Transverse colon (tissue), 3 donors: ENCODE measurements around the gene HMSD.

Source experiments
- POLR2A ChIP-seq: fragments of 450-650 bp; IDR thresholded peaks from one replicate; pipeline ENCODE4 v1.6.1; 2016; ENCODE audit warnings: antibody characterized with exemption, mild to moderate bottlenecking, moderate library complexity
- POLR2AphosphoS5 ChIP-seq, 3 donors: sonication (generic); formaldehyde crosslinking; IDR thresholded peaks; one replicate each; pipeline ENCODE4 v1.6.1; 2016; ENCODE audit warnings: antibody characterized with exemption in 3 of 3

GRCh38 chr18:63972002-63972376 lies 22.9 kb downstream of the HMSD start:
- TF ChIP-seq POLR2A (no peak), POLR2AphosphoS5 (IDR thresholded peaks at IDR 0.05) (no peak)
